Fibroblast of pulmonary artery (primary cell): ENCODE results near the gene SPATA46.
A peak's percentile ranks its signal among the peaks of the same experiment; 100 is the strongest.

Source experiments
- DNase-seq: peaks from one replicate; pipeline ENCODE4 v3.0.0-alpha.2; 2010; ENCODE audit warnings: low read depth
- H3K4me3 ChIP-seq: replicated peaks from 2 replicates; pipeline ENCODE4 v1.5.1; 2011; ENCODE audit warnings: low read depth, mild to moderate bottlenecking, control low read depth, low read length, moderate library complexity
- TF ChIP-seq, protein P1 (sequence below): IDR thresholded peaks from 2 replicates; pipeline ENCODE4 v1.5.1; 2011; ENCODE audit warnings: mild to moderate bottlenecking, control low read depth, low read length, inconsistent platforms; ENCODE audit errors: missing control alignments

Gene SPATA46

DNA sequence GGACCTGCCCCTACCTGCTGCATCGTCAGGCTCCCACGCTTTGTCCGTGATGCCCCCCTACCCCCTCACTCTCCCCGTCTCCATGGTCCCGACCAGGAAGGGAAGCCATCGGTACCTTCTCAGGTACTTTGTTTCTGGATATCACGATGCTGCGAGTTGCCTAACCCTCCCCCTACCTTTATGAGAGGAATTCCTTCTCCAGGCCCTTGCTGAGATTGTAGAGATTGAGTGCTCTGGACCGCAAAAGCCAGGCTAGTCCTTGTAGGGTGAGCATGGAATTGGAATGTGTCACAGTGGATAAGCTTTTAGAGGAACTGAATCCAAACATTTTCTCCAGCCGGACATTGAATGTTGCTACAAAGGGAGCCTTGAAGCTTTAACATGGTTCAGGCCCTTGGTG is 8.9 kb downstream of the SPATA46 start:
- DNase-seq, result no peak
- TF ChIP-seq, protein P1, sequence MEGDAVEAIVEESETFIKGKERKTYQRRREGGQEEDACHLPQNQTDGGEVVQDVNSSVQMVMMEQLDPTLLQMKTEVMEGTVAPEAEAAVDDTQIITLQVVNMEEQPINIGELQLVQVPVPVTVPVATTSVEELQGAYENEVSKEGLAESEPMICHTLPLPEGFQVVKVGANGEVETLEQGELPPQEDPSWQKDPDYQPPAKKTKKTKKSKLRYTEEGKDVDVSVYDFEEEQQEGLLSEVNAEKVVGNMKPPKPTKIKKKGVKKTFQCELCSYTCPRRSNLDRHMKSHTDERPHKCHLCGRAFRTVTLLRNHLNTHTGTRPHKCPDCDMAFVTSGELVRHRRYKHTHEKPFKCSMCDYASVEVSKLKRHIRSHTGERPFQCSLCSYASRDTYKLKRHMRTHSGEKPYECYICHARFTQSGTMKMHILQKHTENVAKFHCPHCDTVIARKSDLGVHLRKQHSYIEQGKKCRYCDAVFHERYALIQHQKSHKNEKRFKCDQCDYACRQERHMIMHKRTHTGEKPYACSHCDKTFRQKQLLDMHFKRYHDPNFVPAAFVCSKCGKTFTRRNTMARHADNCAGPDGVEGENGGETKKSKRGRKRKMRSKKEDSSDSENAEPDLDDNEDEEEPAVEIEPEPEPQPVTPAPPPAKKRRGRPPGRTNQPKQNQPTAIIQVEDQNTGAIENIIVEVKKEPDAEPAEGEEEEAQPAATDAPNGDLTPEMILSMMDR, result no peak
- H3K4me3 ChIP-seq, result no peak overlapping the region

DNA sequence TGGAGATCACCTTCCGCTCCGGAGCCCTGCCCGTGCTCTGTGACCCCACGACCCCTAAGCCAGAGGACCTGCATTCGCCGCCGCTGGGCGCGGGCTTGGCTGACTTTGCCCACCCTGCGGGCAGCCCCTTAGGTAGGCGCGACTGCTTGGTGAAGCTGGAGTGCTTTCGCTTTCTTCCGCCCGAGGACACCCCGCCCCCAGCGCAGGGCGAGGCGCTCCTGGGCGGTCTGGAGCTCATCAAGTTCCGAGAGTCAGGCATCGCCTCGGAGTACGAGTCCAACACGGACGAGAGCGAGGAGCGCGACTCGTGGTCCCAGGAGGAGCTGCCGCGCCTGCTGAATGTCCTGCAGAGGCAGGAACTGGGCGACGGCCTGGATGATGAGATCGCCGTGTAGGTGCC is 9.6 kb downstream of the SPATA46 start:
- no peak for DNase-seq
- H3K4me3 ChIP-seq, result peak overlapping the region; percentile 62
- TF ChIP-seq, protein P1, result no peak

DNA sequence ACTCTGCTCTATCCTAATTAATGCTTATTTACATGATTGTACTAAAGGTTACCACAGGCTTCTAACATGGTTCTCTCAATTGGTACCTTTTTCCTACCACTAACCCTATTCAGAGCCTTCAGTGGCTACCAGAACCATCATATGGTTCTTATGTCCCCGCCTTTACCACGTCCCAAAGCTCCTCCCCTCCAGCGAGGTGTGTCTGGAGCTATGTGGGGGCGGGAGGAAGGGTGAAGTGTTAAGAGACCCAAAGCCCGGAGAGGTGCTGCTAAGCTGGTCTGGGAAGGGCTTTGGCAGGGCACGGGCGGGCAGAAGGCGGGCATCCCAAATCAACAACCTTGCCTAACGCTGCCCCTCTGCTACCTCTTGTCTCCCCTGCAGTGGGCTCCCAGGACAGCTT is 10.0 kb downstream of the SPATA46 start:
- H3K4me3 ChIP-seq, result peak overlapping the region; percentile 62
- TF ChIP-seq, protein P1, result no peak
- no peak for DNase-seq

DNA sequence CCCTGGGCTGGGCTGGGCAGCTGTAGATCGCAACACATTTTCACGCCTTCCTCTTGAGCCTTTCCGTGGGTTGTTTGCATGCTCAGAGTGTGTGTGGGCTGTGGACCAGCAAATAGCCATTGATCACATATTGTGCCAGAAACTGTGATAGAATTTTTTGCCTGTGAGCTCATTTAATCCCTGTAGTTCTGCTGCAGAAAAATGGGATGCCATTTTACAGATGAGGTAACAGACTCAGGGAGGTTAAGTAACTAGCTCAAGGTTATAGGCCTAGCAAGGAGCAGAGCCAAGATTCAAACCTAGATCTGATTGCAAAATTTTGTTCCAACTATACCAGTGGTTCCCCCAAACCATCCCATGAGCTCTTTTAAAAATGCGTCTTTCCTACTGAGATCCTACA is 10.5 kb downstream of the SPATA46 start:
- no peak for DNase-seq
- H3K4me3 ChIP-seq, result no peak overlapping the region
- TF ChIP-seq, protein P1, result no peak

DNA sequence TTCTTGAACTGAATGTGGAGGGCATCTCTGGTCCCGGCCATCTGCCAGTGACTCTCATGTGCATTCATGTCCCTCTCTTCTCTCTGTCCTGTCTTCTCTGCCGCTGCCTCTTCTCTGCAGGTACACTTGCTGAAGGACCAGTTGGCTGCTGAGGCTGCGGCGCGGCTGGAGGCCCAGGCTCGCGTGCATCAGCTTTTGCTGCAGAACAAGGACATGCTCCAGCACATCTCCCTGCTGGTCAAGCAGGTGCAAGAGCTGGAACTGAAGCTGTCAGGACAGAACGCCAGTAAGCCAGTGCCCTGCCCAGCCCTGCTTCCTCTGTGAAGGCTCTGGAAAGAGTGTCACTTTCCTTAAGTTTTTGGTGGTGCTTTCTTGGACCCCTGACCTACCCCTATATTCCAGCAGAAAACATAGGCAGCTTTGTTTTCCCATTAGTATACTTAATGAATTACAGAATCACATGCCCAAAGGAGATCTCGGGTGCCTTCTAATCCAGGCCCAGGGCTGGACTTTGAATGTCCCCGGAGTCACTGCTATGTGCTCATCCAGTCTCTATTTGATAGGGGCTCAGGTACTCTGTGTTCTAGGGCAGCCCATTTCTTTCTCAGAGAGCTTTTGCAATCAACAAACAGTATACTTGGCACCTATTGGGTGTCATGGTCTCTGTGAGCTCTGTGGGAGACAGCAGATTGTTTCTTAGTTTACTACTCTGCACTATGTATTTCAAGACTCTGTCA is 11.2 kb downstream of the SPATA46 start:
- TF ChIP-seq, protein P1, result no peak

DNA sequence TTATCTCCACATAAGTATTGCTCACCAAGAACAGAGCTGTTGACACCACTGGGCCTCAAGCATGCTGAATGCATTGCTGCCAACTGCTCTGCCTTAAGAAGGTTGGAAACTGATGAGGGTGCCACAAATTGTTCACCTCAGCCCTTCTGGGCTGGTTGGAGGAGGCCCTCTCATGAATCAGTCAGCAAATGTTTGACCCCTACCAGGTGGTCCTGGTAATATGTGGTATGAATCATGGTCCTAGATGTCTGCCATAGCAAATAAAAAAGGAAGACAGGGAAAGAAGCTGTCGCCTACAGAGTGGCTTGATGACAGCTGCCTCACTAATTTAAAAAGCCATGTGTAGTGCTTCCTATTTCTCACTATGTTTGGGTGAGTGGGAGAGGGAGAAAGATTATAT is 12.2 kb downstream of the SPATA46 start:
- TF ChIP-seq, protein P1, result no peak
- H3K4me3 ChIP-seq, result no peak overlapping the region
- no peak for DNase-seq

More for the DNA sequence above, 11.2 kb downstream of the SPATA46 start:
- no peak overlapping the region for H3K4me3 ChIP-seq
- DNase-seq, result no peak

DNA sequence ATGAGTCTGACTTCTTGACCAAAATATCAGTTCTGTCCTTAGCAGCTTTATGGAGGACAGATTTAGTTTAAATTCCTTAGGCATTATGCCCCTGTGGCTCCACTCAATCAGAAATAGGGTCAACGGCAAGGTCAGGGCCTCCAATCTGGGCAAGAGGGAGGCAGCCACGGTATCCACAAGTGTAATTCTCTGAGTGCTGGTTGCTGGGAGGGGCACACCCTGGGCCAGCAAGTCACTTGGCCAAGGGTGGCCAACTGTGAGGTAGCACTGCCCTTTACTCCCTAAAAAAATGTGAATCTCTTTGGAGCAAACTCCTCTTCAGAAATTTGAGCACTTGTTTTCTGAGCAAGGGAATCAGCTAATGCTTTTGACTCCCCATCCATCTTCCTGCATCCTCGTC is 12.8 kb downstream of the SPATA46 start:
- H3K4me3 ChIP-seq, result no peak overlapping the region
- TF ChIP-seq, protein P1, result no peak
- no peak for DNase-seq
